Esophagus squamous epithelium (tissue), 4 donors: Measurements from ENCODE around the gene GOSR1.

Experiments used
- CTCF ChIP-seq, 6 experiments: fragments of 450-650 bp in 4 of 6; fragments of 200-600 bp in 2 of 6; sonication (generic) in 2 of 6; IDR thresholded peaks; one replicate each; pipeline ENCODE4 v1.5.1; 2016 to 2019; ENCODE audit warnings: antibody characterized with exemption in 6 of 6, mild to moderate bottlenecking in 4 of 6, moderate library complexity in 4 of 6
- POLR2A ChIP-seq, 4 donors: fragments of 450-650 bp; IDR thresholded peaks; one replicate each; pipeline ENCODE4 v1.6.1; 2017; ENCODE audit warnings: antibody characterized with exemption in 4 of 4, mild to moderate bottlenecking in 4 of 4, moderate library complexity in 3 of 4

- TF ChIP-seq CTCF (IDR thresholded peaks at IDR 0.05) (no peak), POLR2A (IDR thresholded peaks at IDR 0.05) (no peak)
Observed at GRCh38 chr17:30495586-30495985, 18.4 kb downstream of the GOSR1 start.
